ENCODE measurements around the gene DPP3. TPM values are rescaled to one million over a fixed set of nuclear protein-coding genes. Genes with fewer than 3 reads are reported as not detected.
"Not testable (repeated sequence)": the region's sequence is repeated elsewhere in the genome, so short reads cannot be mapped to it uniquely, and the experiment has no call there.

Gene DPP3
- total RNA-seq, 1 donor, result 15.2 TPM

GRCh38 chr11:66454247-66454646 lies 26.0 kb upstream of the DPP3 start:
- no peak overlapping the region for H3K4me3 ChIP-seq (ENCODE audit: low read length)
- H3K9me3 ChIP-seq (ENCODE audit: low read depth, low read length), result no peaks in the 10 kb centered on the region
- no peaks in the 10 kb centered on the region for H3K27me3 ChIP-seq (ENCODE audit: insufficient read depth, low read length)
- H3K4me1 ChIP-seq (ENCODE audit: insufficient read depth, low read length), result peaks cover 39% of the 10 kb centered on the region

GRCh38 chr11:66454828-66455227 lies 25.4 kb upstream of the DPP3 start:
- Histone ChIP-seq H3K4me3 (ENCODE audit: low read length) (no peak overlapping the region), H3K4me1 (ENCODE audit: insufficient read depth, low read length) (peaks cover 45% of the 10 kb centered on the region), H3K9me3 (ENCODE audit: low read depth, low read length) (no peaks in the 10 kb centered on the region), H3K27me3 (ENCODE audit: insufficient read depth, low read length) (no peaks in the 10 kb centered on the region)

GRCh38 chr11:66457826-66458225 lies 22.4 kb upstream of the DPP3 start:
- Histone ChIP-seq H3K4me3 (ENCODE audit: low read length) (no peak overlapping the region), H3K4me1 (ENCODE audit: insufficient read depth, low read length) (peaks cover 40% of the 10 kb centered on the region), H3K27me3 (ENCODE audit: insufficient read depth, low read length) (no peaks in the 10 kb centered on the region), H3K9me3 (ENCODE audit: low read depth, low read length) (no peaks in the 10 kb centered on the region)

- Histone ChIP-seq H3K27me3 (ENCODE audit: insufficient read depth, low read length) (no peaks in the 10 kb centered on the region), H3K4me1 (ENCODE audit: insufficient read depth, low read length) (peaks cover 36% of the 10 kb centered on the region), H3K4me3 (ENCODE audit: low read length) (no peak overlapping the region), H3K9me3 (ENCODE audit: low read depth, low read length) (no peaks in the 10 kb centered on the region)
Observed at GRCh38 chr11:66459138-66459778, 21.0 kb upstream of the DPP3 start.

GRCh38 chr11:66462010-66462409 lies 18.2 kb upstream of the DPP3 start:
- Histone ChIP-seq H3K4me1 (ENCODE audit: insufficient read depth, low read length) (peaks cover 42% of the 10 kb centered on the region), H3K4me3 (ENCODE audit: low read length) (no peak overlapping the region), H3K9me3 (ENCODE audit: low read depth, low read length) (no peaks in the 10 kb centered on the region)

GRCh38 chr11:66462911-66463310 lies 17.3 kb upstream of the DPP3 start:
- H3K27me3 ChIP-seq (ENCODE audit: insufficient read depth, low read length), result no peaks in the 10 kb centered on the region
- peaks cover 43% of the 10 kb centered on the region for H3K4me1 ChIP-seq (ENCODE audit: insufficient read depth, low read length)
- H3K9me3 ChIP-seq (ENCODE audit: low read depth, low read length), result no peaks in the 10 kb centered on the region
- no peak overlapping the region for H3K4me3 ChIP-seq (ENCODE audit: low read length)

More at GRCh38 chr11:66462010-66462409, 18.2 kb upstream of the DPP3 start:
- no peaks in the 10 kb centered on the region for H3K27me3 ChIP-seq (ENCODE audit: insufficient read depth, low read length)

- H3K4me3 ChIP-seq (ENCODE audit: low read length); H3K9me3 ChIP-seq (ENCODE audit: low read depth, low read length); H3K27me3 ChIP-seq (ENCODE audit: insufficient read depth, low read length): not testable (repeated sequence)
- peaks cover 39% of the 10 kb centered on the region for H3K4me1 ChIP-seq (ENCODE audit: insufficient read depth, low read length)
Observed at GRCh38 chr11:66464116-66464515, 16.1 kb upstream of the DPP3 start.

GRCh38 chr11:66464916-66465315 lies 15.3 kb upstream of the DPP3 start:
- H3K9me3 ChIP-seq (ENCODE audit: low read depth, low read length), result no peaks in the 10 kb centered on the region
- peaks cover 32% of the 10 kb centered on the region for H3K4me1 ChIP-seq (ENCODE audit: insufficient read depth, low read length)
- H3K27me3 ChIP-seq (ENCODE audit: insufficient read depth, low read length), result no peaks in the 10 kb centered on the region
- H3K4me3 ChIP-seq (ENCODE audit: low read length), result no peak overlapping the region

GRCh38 chr11:66465373-66466224 lies 14.6 kb upstream of the DPP3 start:
- H3K9me3 ChIP-seq (ENCODE audit: low read depth, low read length), result no peaks in the 10 kb centered on the region
- peak overlapping the region; percentile 52 for H3K4me3 ChIP-seq (ENCODE audit: low read length)
- peaks cover 32% of the 10 kb centered on the region for H3K4me1 ChIP-seq (ENCODE audit: insufficient read depth, low read length)
- H3K27me3 ChIP-seq (ENCODE audit: insufficient read depth, low read length), result no peaks in the 10 kb centered on the region

- Histone ChIP-seq H3K4me3 (ENCODE audit: low read length) (peak within 1 kb of the TSS; percentile 52), H3K9me3 (ENCODE audit: low read depth, low read length) (no peaks in the 10 kb centered on the region), H3K4me1 (ENCODE audit: insufficient read depth, low read length) (peaks cover 32% of the 10 kb centered on the region), H3K27me3 (ENCODE audit: insufficient read depth, low read length) (no peaks in the 10 kb centered on the region)
Observed at GRCh38 chr11:66466225-66467033, 13.8 kb upstream of the DPP3 start, which contains the start of gene PELI3. Gene PELI3 (plus strand): TSS chr11:66466905. CDS start chr11:66468129, 1,224 bp downstream.

GRCh38 chr11:66467034-66467659 lies 13.1 kb upstream of the DPP3 start:
- peaks cover 26% of the 10 kb centered on the region for H3K4me1 ChIP-seq (ENCODE audit: insufficient read depth, low read length)
- H3K4me3 ChIP-seq (ENCODE audit: low read length), result peak overlapping the region; percentile 52
- H3K27me3 ChIP-seq (ENCODE audit: insufficient read depth, low read length), result no peaks in the 10 kb centered on the region
- H3K9me3 ChIP-seq (ENCODE audit: low read depth, low read length), result no peaks in the 10 kb centered on the region

- H3K9me3 ChIP-seq (ENCODE audit: low read depth, low read length), result no peaks in the 10 kb centered on the region
- peak overlapping the region; percentile 52 for H3K4me3 ChIP-seq (ENCODE audit: low read length)
- peaks cover 26% of the 10 kb centered on the region for H3K4me1 ChIP-seq (ENCODE audit: insufficient read depth, low read length)
- no peaks in the 10 kb centered on the region for H3K27me3 ChIP-seq (ENCODE audit: insufficient read depth, low read length)
Observed at GRCh38 chr11:66467756-66468155, 12.5 kb upstream of the DPP3 start.

GRCh38 chr11:66468691-66469090 lies 11.5 kb upstream of the DPP3 start:
- Histone ChIP-seq H3K9me3 (ENCODE audit: low read depth, low read length) (no peaks in the 10 kb centered on the region), H3K4me1 (ENCODE audit: insufficient read depth, low read length) (peaks cover 26% of the 10 kb centered on the region), H3K4me3 (ENCODE audit: low read length) (no peak overlapping the region), H3K27me3 (ENCODE audit: insufficient read depth, low read length) (no peaks in the 10 kb centered on the region)

GRCh38 chr11:66469441-66469840 lies 10.8 kb upstream of the DPP3 start:
- H3K27me3 ChIP-seq (ENCODE audit: insufficient read depth, low read length), result no peaks in the 10 kb centered on the region
- H3K9me3 ChIP-seq (ENCODE audit: low read depth, low read length), result no peaks in the 10 kb centered on the region
- H3K4me1 ChIP-seq (ENCODE audit: insufficient read depth, low read length), result peaks cover 26% of the 10 kb centered on the region
- H3K4me3 ChIP-seq (ENCODE audit: low read length), result no peak overlapping the region
